Neuronal stem cell (in vitro differentiated cells): ENCODE data around the gene EPHA2.

ENCODE experiments used
- DNase-seq: peaks from one replicate; pipeline ENCODE4 v3.0.0-alpha.2; 2013; ENCODE audit warnings: low spot score
- H2AFZ ChIP-seq: one replicate; pipeline ENCODE4 v1.6.1; 2013; ENCODE audit warnings: mild to moderate bottlenecking, low read length, inconsistent platforms
- H2AK5ac ChIP-seq: 2 replicates; pipeline ENCODE4 v1.6.1; 2013; ENCODE audit warnings: low read depth, mild to moderate bottlenecking, inconsistent platforms, low read length, moderate library complexity, mixed read lengths
- H2BK120ac ChIP-seq: 2 replicates; pipeline ENCODE4 v1.6.1; 2013; ENCODE audit warnings: low read depth, mild to moderate bottlenecking, inconsistent platforms, low read length, moderate library complexity, mixed read lengths
- H2BK12ac ChIP-seq: one replicate; pipeline ENCODE4 v1.6.1; 2013; ENCODE audit warnings: low read length, inconsistent platforms
- H2BK15ac ChIP-seq: 2 replicates; pipeline ENCODE4 v1.6.1; 2013; ENCODE audit warnings: mild to moderate bottlenecking, low read length, inconsistent platforms, mixed read lengths
- H2BK5ac ChIP-seq: one replicate; pipeline ENCODE4 v1.6.1; 2013; ENCODE audit warnings: inconsistent platforms, mild to moderate bottlenecking, low read length, moderate library complexity
- H3K14ac ChIP-seq: one replicate; pipeline ENCODE4 v1.6.1; 2013; ENCODE audit warnings: low read length, inconsistent platforms
- H3K18ac ChIP-seq: 2 replicates; pipeline ENCODE4 v1.6.1; 2013; ENCODE audit warnings: low read length, inconsistent platforms
- H3K23ac ChIP-seq: 2 replicates; pipeline ENCODE4 v1.6.1; 2013; ENCODE audit warnings: low read depth, mild to moderate bottlenecking, mixed read lengths, low read length, inconsistent platforms; ENCODE audit not compliant: poor library complexity
- H3K27ac ChIP-seq: replicated peaks from 3 replicates; pipeline ENCODE4 v1.5.1; 2013; ENCODE audit warnings: low read length, inconsistent platforms
- H3K27me3 ChIP-seq, 3 experiments: 2 replicates each; pipeline ENCODE4 v1.6.1; 2013; ENCODE audit warnings: low read length in 3 of 3, mild to moderate bottlenecking in 2 of 3, inconsistent platforms in 1 of 3, low read depth in 1 of 3, mixed read lengths in 1 of 3, moderate library complexity in 1 of 3; ENCODE audit not compliant: control insufficient read depth in 3 of 3, insufficient read depth in 3 of 3
- H3K36me3 ChIP-seq, 2 donors: replicated peaks in 1 of 2; 2 replicates each; pipeline ENCODE4 v1.6.1; 2013; ENCODE audit warnings: low read length in 2 of 2; ENCODE audit not compliant: control insufficient read depth in 2 of 2, insufficient read depth in 2 of 2
- H3K4ac ChIP-seq: 2 replicates; pipeline ENCODE4 v1.6.1; 2013; ENCODE audit warnings: inconsistent platforms, mild to moderate bottlenecking, low read length, moderate library complexity
- H3K4me1 ChIP-seq, 2 donors: 1 replicate in 1 of 2; 2 replicates in 1 of 2; pipeline ENCODE4 v1.6.1; 2013; ENCODE audit warnings: low read length in 2 of 2, low read depth in 1 of 2; ENCODE audit not compliant: control insufficient read depth in 2 of 2, insufficient read depth in 1 of 2
- H3K4me2 ChIP-seq: one replicate; pipeline ENCODE4 v1.6.1; 2013; ENCODE audit warnings: mild to moderate bottlenecking, low read length, inconsistent platforms; ENCODE audit not compliant: insufficient read depth, poor library complexity, severe bottlenecking
- H3K4me3 ChIP-seq, 2 donors: 2 replicates each; pipeline ENCODE4 v1.5.1; 2013; ENCODE audit warnings: low read length in 2 of 2, mild to moderate bottlenecking in 2 of 2, inconsistent platforms in 1 of 2, moderate library complexity in 1 of 2
- H3K79me1 ChIP-seq: one replicate; pipeline ENCODE4 v1.6.1; 2013; ENCODE audit warnings: low read depth, mild to moderate bottlenecking, inconsistent platforms, low read length, moderate library complexity
- H3K9ac ChIP-seq: one replicate; pipeline ENCODE4 v1.6.1; 2013; ENCODE audit warnings: mild to moderate bottlenecking, low read depth, low read length, inconsistent platforms; ENCODE audit not compliant: poor library complexity
- H3K9me3 ChIP-seq, 2 donors: replicated peaks in 1 of 2; 2 replicates each; pipeline versions ENCODE3 to v1.6.1; 2013; ENCODE audit warnings: low read length in 2 of 2, mild to moderate bottlenecking in 2 of 2, inconsistent platforms in 1 of 2, low read depth in 1 of 2, mixed read lengths in 1 of 2, moderate library complexity in 1 of 2; ENCODE audit not compliant: control insufficient read depth in 2 of 2, insufficient read depth in 1 of 2
- H4K8ac ChIP-seq: one replicate; pipeline ENCODE4 v1.6.1; 2013; ENCODE audit warnings: low read depth, mild to moderate bottlenecking, inconsistent platforms, low read length, moderate library complexity
- H4K91ac ChIP-seq: one replicate; pipeline ENCODE4 v1.6.1; 2013; ENCODE audit warnings: low read length, low read depth, mild to moderate bottlenecking, inconsistent platforms; ENCODE audit not compliant: poor library complexity
- WGBS, 2 donors: extraction: QIAGEN DNeasy Blood & Tissue Kit; methylation state at CpG; one replicate each; pipeline ENCODE4 v1.1.7; 2013; ENCODE audit warnings: missing lambda C conversion rate in 2 of 2, mixed read lengths in 1 of 2; ENCODE audit not compliant: insufficient read length in 2 of 2, insufficient replicate concordance in 1 of 2; ENCODE audit errors: extremely low coverage in 2 of 2; 5-methylcytosine and 5-hydroxymethylcytosine counted together

The EPHA2 gene

GRCh38 chr1:16178596-16179497, 23.0 kb upstream of the EPHA2 start:
- WGBS, 2 donors, result no CpG with 5 or more reads among the region's 19 CpGs
- no peak overlapping the region for H2AFZ ChIP-seq
- H3K18ac ChIP-seq, result no peak overlapping the region
- H2BK15ac ChIP-seq, result peak overlapping the region; percentile 60
- peak overlapping the region; percentile 36 for H2AK5ac ChIP-seq
- peaks cover 26 to 27% of the 10 kb centered on the region in 2 donors for H3K4me1 ChIP-seq
- no peak overlapping the region for H2BK12ac ChIP-seq
- no peak for DNase-seq
- no peak overlapping the region for H3K4ac ChIP-seq
- H3K79me1 ChIP-seq, result no peaks in the 10 kb centered on the region
- H3K23ac ChIP-seq, result no peak overlapping the region
- H2BK5ac ChIP-seq, result no peak overlapping the region
- H3K4me3 ChIP-seq, result no peak overlapping the region
- no peak overlapping the region for H3K14ac ChIP-seq
- no peaks in the 10 kb centered on the region for H3K27me3 ChIP-seq
- no peaks in the 10 kb centered on the region for H3K36me3 ChIP-seq
- H4K8ac ChIP-seq, result no peak overlapping the region
- H3K4me2 ChIP-seq, result no peak overlapping the region
- no peak overlapping the region for H3K27ac ChIP-seq
- H3K9me3 ChIP-seq, result no peaks in the 10 kb centered on the region
- no peak overlapping the region for H4K91ac ChIP-seq
- H2BK120ac ChIP-seq, result no peak overlapping the region
- H3K9ac ChIP-seq, result no peak overlapping the region

GRCh38 chr1:16177306-16177705, 21.4 kb upstream of the EPHA2 start:
- no peak overlapping the region for H4K8ac ChIP-seq
- H3K18ac ChIP-seq, result peak overlapping the region; percentile 32
- no peak overlapping the region for H2BK12ac ChIP-seq
- H2AK5ac ChIP-seq, result peak overlapping the region; percentile 44
- DNase-seq, result no peak
- H3K4me1 ChIP-seq, result peaks cover 33 to 35% of the 10 kb centered on the region in 2 donors
- H3K79me1 ChIP-seq, result no peaks in the 10 kb centered on the region
- peak overlapping the region; percentile 53 for H3K9ac ChIP-seq
- WGBS, 2 donors, result no CpG with 5 or more reads among the region's 4 CpGs
- H3K9me3 ChIP-seq, result no peaks in the 10 kb centered on the region
- H4K91ac ChIP-seq, result no peak overlapping the region
- peak overlapping the region; percentile 5 for H2BK15ac ChIP-seq
- no peak overlapping the region for H2BK120ac ChIP-seq
- H3K27ac ChIP-seq, result no peak overlapping the region
- no peaks in the 10 kb centered on the region for H3K36me3 ChIP-seq
- H3K4me2 ChIP-seq, result no peak overlapping the region
- no peak overlapping the region for H2AFZ ChIP-seq
- H2BK5ac ChIP-seq, result peak overlapping the region; percentile 20
- H3K4me3 ChIP-seq, result no peak overlapping the region
- no peaks in the 10 kb centered on the region for H3K27me3 ChIP-seq
- H3K4ac ChIP-seq, result no peak overlapping the region
- H3K23ac ChIP-seq, result no peak overlapping the region
- no peak overlapping the region for H3K14ac ChIP-seq

- no peaks in the 10 kb centered on the region for H3K27me3 ChIP-seq
- no peaks in the 10 kb centered on the region for H3K36me3 ChIP-seq
- peak overlapping the region; percentile 97 for H2AK5ac ChIP-seq
- no peaks in the 10 kb centered on the region for H3K9me3 ChIP-seq
- H3K14ac ChIP-seq, result peak overlapping the region; percentile 22
- no peak overlapping the region for H4K91ac ChIP-seq
- H3K79me1 ChIP-seq, result no peaks in the 10 kb centered on the region
- peak overlapping the region; percentile 40 for H3K27ac ChIP-seq
- H3K23ac ChIP-seq, result no peak overlapping the region
- no CpG with 5 or more reads among the region's 7 CpGs for WGBS, 2 donors
- H3K4me2 ChIP-seq, result no peak overlapping the region
- no peak overlapping the region for H3K4ac ChIP-seq
- H2BK15ac ChIP-seq, result peak overlapping the region; percentile 82
- no peak overlapping the region for H3K9ac ChIP-seq
- H2BK12ac ChIP-seq, result peak overlapping the region; percentile 27
- DNase-seq, result no peak
- H2BK120ac ChIP-seq, result peak overlapping the region; percentile 83
- peaks cover 28 to 30% of the 10 kb centered on the region in 2 donors for H3K4me1 ChIP-seq
- no peak overlapping the region for H3K4me3 ChIP-seq
- peak overlapping the region; percentile 88 for H3K18ac ChIP-seq
- no peak overlapping the region for H4K8ac ChIP-seq
- H2BK5ac ChIP-seq, result no peak overlapping the region
- peak overlapping the region; percentile 88 for H2AFZ ChIP-seq
Measured at GRCh38 chr1:16176653-16177052, 20.8 kb upstream of the EPHA2 start.
